H1 (cell line): Measurements from ENCODE around the gene GARS1. TPM values are rescaled to one million over a fixed set of nuclear protein-coding genes. Genes with fewer than 3 reads are reported as not detected.

Experiments
- CTCF ChIA-PET: fragments of 300-600 bp; sonication (Branson Sonifier 250); formaldehyde crosslinking; loops from one replicate; lab custom pipeline; 2021; ENCODE audit not compliant: partially characterized antibody; lab: Charles Lee
- POLR2A ChIA-PET: fragments of 300-600 bp; sonication (Branson Sonifier 250); formaldehyde crosslinking; loops from one replicate; lab custom pipeline; 2021; ENCODE audit warnings: inconsistent platforms; ENCODE audit not compliant: partially characterized antibody; lab: Charles Lee
- DNase-seq, 2 experiments: peaks; one replicate each; pipeline versions ENCODE4 v3.0.0 to v3.0.0-alpha.2; 2010 to 2022; ENCODE audit warnings: low spot score in 2 of 2, low read depth in 1 of 2, mixed read lengths in 1 of 2
- FAIRE-seq: peaks from 2 replicates; lab custom pipeline; 2011; peaks lifted over from hg19 to GRCh38; lab: Jason Lieb, UNC
- H2AFZ ChIP-seq: 2 replicates; pipeline ENCODE4 v1.8.1; 2012; ENCODE audit warnings: low read length, inconsistent platforms
- H2AK5ac ChIP-seq: 2 replicates; pipeline ENCODE4 v1.6.1; 2013; ENCODE audit warnings: low read depth, low read length
- H2BK120ac ChIP-seq: replicated peaks from 2 replicates; pipeline ENCODE3; 2013; ENCODE audit warnings: low read depth, low read length, inconsistent platforms
- H2BK12ac ChIP-seq: 2 replicates; pipeline ENCODE4 v1.6.1; 2013; ENCODE audit warnings: low read depth, low read length
- H2BK15ac ChIP-seq: 2 replicates; pipeline ENCODE4 v1.6.1; 2013; ENCODE audit warnings: low read length
- H2BK20ac ChIP-seq: 2 replicates; pipeline ENCODE4 v1.6.1; 2013; ENCODE audit warnings: low read length
- H2BK5ac ChIP-seq: 2 replicates; pipeline ENCODE4 v1.6.1; 2013; ENCODE audit warnings: low read depth, low read length
- H3K14ac ChIP-seq: 2 replicates; pipeline ENCODE4 v1.6.1; 2013; ENCODE audit warnings: inconsistent platforms; ENCODE audit not compliant: insufficient read length
- H3K18ac ChIP-seq: 2 replicates; pipeline ENCODE4 v1.6.1; 2013; ENCODE audit warnings: low read length; ENCODE audit errors: extremely low read depth
- H3K23ac ChIP-seq: 2 replicates; pipeline ENCODE4 v1.6.1; 2013; ENCODE audit warnings: inconsistent platforms; ENCODE audit not compliant: insufficient read length
- H3K23me2 ChIP-seq: 2 replicates; pipeline ENCODE4 v1.6.1; 2013; ENCODE audit warnings: low read depth, low read length
- H3K27ac ChIP-seq: 2 replicates; pipeline ENCODE4 v1.6.1; 2011; ENCODE audit warnings: low read depth, low read length, inconsistent platforms
- H3K27me3 ChIP-seq, 4 experiments: replicated peaks in 1 of 4; 1 replicate in 1 of 4; 2 replicates in 3 of 4; pipeline versions ENCODE4 v1.6.1 to v1.8.1; 2011 to 2013; ENCODE audit warnings: low read length in 3 of 4, mild to moderate bottlenecking in 3 of 4, inconsistent platforms in 2 of 4, mixed read lengths in 2 of 4, moderate library complexity in 1 of 4; ENCODE audit not compliant: control insufficient read depth in 3 of 4, insufficient read depth in 3 of 4; ENCODE audit errors: extremely low read depth in 1 of 4
- H3K36me3 ChIP-seq, 4 experiments: 2 replicates each; pipeline versions ENCODE4 v1.6.1 to v1.8.1; 2011 to 2013; ENCODE audit warnings: mild to moderate bottlenecking in 4 of 4, low read length in 3 of 4, moderate library complexity in 2 of 4, control low read depth in 1 of 4, inconsistent platforms in 1 of 4; ENCODE audit not compliant: insufficient read depth in 4 of 4, control insufficient read depth in 2 of 4
- H3K4ac ChIP-seq: replicated peaks from 2 replicates; pipeline ENCODE3; 2013; ENCODE audit warnings: low read length, low read depth, mixed read lengths, inconsistent platforms; ENCODE audit not compliant: insufficient read length
- H3K4me1 ChIP-seq, 4 experiments: replicated peaks in 1 of 4; 1 replicate in 1 of 4; 2 replicates in 3 of 4; pipeline versions ENCODE4 v1.6.1 to v1.8.1; 2011 to 2013; ENCODE audit warnings: low read length in 3 of 4, inconsistent platforms in 2 of 4, mixed read lengths in 1 of 4; ENCODE audit not compliant: insufficient read depth in 4 of 4, control insufficient read depth in 3 of 4
- H3K4me2 ChIP-seq, 2 experiments: 2 replicates each; pipeline versions ENCODE4 v1.6.1 to v1.8.1; 2011 to 2013; ENCODE audit warnings: low read depth in 2 of 2, low read length in 2 of 2, control low read depth in 1 of 2, inconsistent platforms in 1 of 2, mild to moderate bottlenecking in 1 of 2; ENCODE audit not compliant: insufficient read depth in 1 of 2
- H3K4me3 ChIP-seq, 4 experiments: fragments of 200-600, 300-600 bp in 1 of 4; sonication (generic), shearing (Covaris generic), sonication (Bioruptor Twin) in 1 of 4; 2 replicates each; pipeline versions ENCODE4 v1.5.1 to v1.8.1; 2011 to 2016; ENCODE audit warnings: low read length in 4 of 4, low read depth in 3 of 4, control low read depth in 2 of 4, inconsistent platforms in 2 of 4, mild to moderate bottlenecking in 2 of 4, mixed read lengths in 1 of 4, moderate library complexity in 1 of 4; ENCODE audit not compliant: insufficient read depth in 2 of 4; ENCODE audit errors: extremely low read depth in 1 of 4
- H3K56ac ChIP-seq: replicated peaks from 2 replicates; pipeline ENCODE3; 2013; ENCODE audit warnings: low read depth, mild to moderate bottlenecking, mixed read lengths, low read length, inconsistent platforms; ENCODE audit not compliant: insufficient read length
- H3K79me1 ChIP-seq: 2 replicates; pipeline ENCODE4 v1.6.1; 2013; ENCODE audit warnings: low read depth, low read length, control low read depth
- H3K79me2 ChIP-seq, 2 experiments: 2 replicates each; pipeline versions ENCODE4 v1.6.1 to v1.8.1; 2012 to 2013; ENCODE audit warnings: low read length in 2 of 2, mild to moderate bottlenecking in 2 of 2, inconsistent platforms in 1 of 2; ENCODE audit not compliant: insufficient read depth in 2 of 2, control insufficient read depth in 1 of 2
- H3K9ac ChIP-seq, 4 experiments: replicated peaks in 1 of 4; 1 replicate in 1 of 4; 2 replicates in 3 of 4; pipeline versions ENCODE4 v1.6.1 to v1.8.1; 2011 to 2013; ENCODE audit warnings: low read depth in 3 of 4, low read length in 3 of 4, control low read depth in 2 of 4, mild to moderate bottlenecking in 2 of 4, moderate library complexity in 2 of 4, inconsistent platforms in 1 of 4; ENCODE audit errors: extremely low read depth in 1 of 4
- H3K9me3 ChIP-seq, 2 experiments: 2 replicates each; pipeline versions ENCODE4 v1.6.1 to v1.8.1; 2012 to 2013; ENCODE audit warnings: mild to moderate bottlenecking in 2 of 2, moderate library complexity in 2 of 2, control low read depth in 1 of 2, inconsistent platforms in 1 of 2, low read depth in 1 of 2, low read length in 1 of 2, mixed read lengths in 1 of 2; ENCODE audit not compliant: insufficient read depth in 2 of 2
- H4K20me1 ChIP-seq, 2 experiments: replicated peaks in 1 of 2; 2 replicates each; pipeline versions ENCODE3 to v1.8.1; 2011 to 2013; ENCODE audit warnings: inconsistent platforms in 2 of 2, low read length in 2 of 2, mild to moderate bottlenecking in 1 of 2; ENCODE audit not compliant: insufficient read depth in 2 of 2, control insufficient read depth in 1 of 2
- H4K5ac ChIP-seq: 2 replicates; pipeline ENCODE4 v1.6.1; 2013; ENCODE audit warnings: low read length, low read depth, mixed read lengths, inconsistent platforms; ENCODE audit not compliant: insufficient read length
- H4K8ac ChIP-seq: 2 replicates; pipeline ENCODE4 v1.8.0; 2013; ENCODE audit warnings: mild to moderate bottlenecking, moderate library complexity, low read length, inconsistent platforms; ENCODE audit not compliant: insufficient read depth; ENCODE audit errors: extremely low read depth
- H4K91ac ChIP-seq: replicated peaks from 2 replicates; pipeline ENCODE3; 2013; ENCODE audit warnings: low read length, mixed read lengths, inconsistent platforms; ENCODE audit not compliant: insufficient read length
- GTF2F1 ChIP-seq: IDR thresholded peaks from 2 replicates; pipeline ENCODE4 v1.6.1; 2012; ENCODE audit warnings: low read depth, low read length, improper control_type of control experiment, borderline replicate concordance
- JUN ChIP-seq: IDR thresholded peaks from 2 replicates; pipeline ENCODE4 v1.6.1; 2011; ENCODE audit warnings: low read depth, mild to moderate bottlenecking, improper control_type of control experiment, low read length
- RAD21 ChIP-seq, 2 experiments: IDR thresholded peaks in 1 of 2; conservative IDR thresholded peaks in 1 of 2; 2 replicates each; pipeline ENCODE4 v1.6.1; 2011; ENCODE audit warnings: low read depth in 2 of 2, low read length in 2 of 2, improper control_type of control experiment in 1 of 2, inconsistent platforms in 1 of 2, mild to moderate bottlenecking in 1 of 2, moderate library complexity in 1 of 2
- USF2 ChIP-seq: IDR thresholded peaks from 2 replicates; pipeline ENCODE4 v1.6.1; 2011; ENCODE audit warnings: low read length, improper control_type of control experiment
- YY1 ChIP-seq: IDR thresholded peaks from 2 replicates; pipeline ENCODE4 v1.6.1; 2011; ENCODE audit warnings: low read depth, mild to moderate bottlenecking, low read length
- WGBS, 2 experiments: shearing (Covaris generic) in 1 of 2; methylation state at CpG; one replicate each; pipeline versions ENCODE4 v1.1.6 to v1.1.7; 2013 to 2015; ENCODE audit warnings: low lambda C conversion rate in 2 of 2, mixed read lengths in 2 of 2, inconsistent platforms in 1 of 2, low coverage in 1 of 2, missing lambda C conversion rate in 1 of 2; ENCODE audit not compliant: insufficient replicate concordance in 2 of 2, insufficient coverage in 1 of 2, insufficient read length in 1 of 2; ENCODE audit errors: extremely low coverage in 1 of 2, missing lambda C conversion rate in 1 of 2; 5-methylcytosine and 5-hydroxymethylcytosine counted together
- polyA plus RNA-seq, 7 experiments: library from polyadenylated mRNA; depleted of rRNA in 3 of 7; stranded (reverse) in 5 of 7; unstranded in 2 of 7; fragments of >200 nt in 5 of 7; fragments of 200-250 nt in 2 of 7; gene quantifications; 1 replicate in 5 of 7; 2 replicates in 1 of 7; 4 replicates in 1 of 7; pipeline versions ENCODE4 v1.2.1 to v1.2.3, GENCODE V29; 2011 to 2013; ENCODE audit warnings: missing spikeins in 2 of 7, mixed read lengths in 2 of 7
- total RNA-seq: library from RNA; stranded (reverse); fragmentation: NEBNext Ultra II Directional; extraction: Animal tissue kit (Norgen Biotek cat#: 25700); gene quantifications from 2 replicates; pipeline ENCODE4 v1.2.1, GENCODE V29; 2021

Gene GARS1
- total and polyA plus RNA-seq, 2 of the 8 experiments (the other 6 are each of a cell fraction or from before 2014, with no cell fraction given) = 270 to 476 TPM

- Histone ChIP-seq H3K4me2 (no peak overlapping the region), H3K27me3 (no peaks in the 10 kb centered on the region), H4K91ac (no peak overlapping the region), H4K5ac (no peak overlapping the region), H2BK120ac (no peak overlapping the region), H3K14ac (no peak overlapping the region), H3K9ac (no peak overlapping the region), H2BK15ac (no peak overlapping the region), H3K4me1 (peaks cover 2 to 7% (median 5%) of the 10 kb centered on the region in 4 experiments; a peak in 5 of 7 replicates), H2AK5ac (no peak overlapping the region), H3K79me1 (no peaks in the 10 kb centered on the region), H3K56ac (no peak overlapping the region), H4K20me1 (no peaks in the 10 kb centered on the region), H3K4me3 (no peak overlapping the region), H3K18ac (no peak overlapping the region), H3K9me3 (peaks cover 30 to 32% of the 10 kb centered on the region in 2 experiments), H2AFZ (no peak overlapping the region), H2BK5ac (no peak overlapping the region), H3K23me2 (no peaks in the 10 kb centered on the region), H3K23ac (no peak overlapping the region), H2BK20ac (no peak overlapping the region), H3K27ac (no peak overlapping the region), H3K36me3 (peaks cover 0 to 38% (median 0%) of the 10 kb centered on the region in 4 experiments; a peak in 4 of 8 replicates), H3K4ac (no peak overlapping the region), H2BK12ac (no peak overlapping the region), H4K8ac (no peak overlapping the region), H3K79me2 (no peaks in the 10 kb centered on the region)
- no peak for FAIRE-seq
- ChIA-PET CTCF (interaction anchor here (1.2 kb wide), 1 partner anchor 62 kb away, joined by 4 read pairs; no protein-coding TSS in a partner anchor), POLR2A (no interaction called here)
- no peak for DNase-seq
- no peak for TF ChIP-seq JUN
- no peak for TF ChIP-seq YY1
- no peak for TF ChIP-seq USF2
- TF ChIP-seq GTF2F1 = no peak
- no peak for TF ChIP-seq RAD21 (IDR thresholded peaks at IDR 0.05 in 1 of 2, conservative IDR thresholded peaks at IDR 0.05 in 1 of 2; ENCODE audit: low read depth in 2 of 2, low read length in 2 of 2)
- 88% methylated on average over 5 of the region's 5 CpGs; no CpG with 5 or more reads in 1 of the 2 experiments for WGBS, 2 experiments
Observed at GRCh38 chr7:30572212-30572841, 22.4 kb upstream of the GARS1 start.
